Suprapubic skin (tissue), 4 donors: ENCODE data around the gene GIMAP4. TPM values are rescaled to one million over a fixed set of nuclear protein-coding genes. Genes with fewer than 3 reads are reported as not detected.
A peak's percentile ranks its signal among the peaks of the same experiment; 100 is the strongest.

Experiments
- DNase-seq, 2 donors: peaks; one replicate each; pipeline ENCODE4 v3.0.0-alpha.2; 2019; ENCODE audit warnings: low spot score in 2 of 2
- H3K27ac ChIP-seq: fragments of 200-600 bp; sonication (generic); one replicate; pipeline ENCODE4 v1.5.1; 2019
- H3K27me3 ChIP-seq: fragments of 200-600 bp; sonication (generic); one replicate; pipeline ENCODE4 v1.5.1; 2019
- H3K36me3 ChIP-seq: fragments of 200-600 bp; sonication (generic); one replicate; pipeline ENCODE4 v1.5.1; 2019
- H3K4me1 ChIP-seq: fragments of 200-600 bp; sonication (generic); one replicate; pipeline ENCODE4 v1.5.1; 2019
- H3K4me3 ChIP-seq: fragments of 200-600 bp; sonication (generic); one replicate; pipeline ENCODE4 v1.5.1; 2019; ENCODE audit warnings: mild to moderate bottlenecking
- H3K9me3 ChIP-seq: fragments of 200-600 bp; sonication (generic); one replicate; pipeline ENCODE4 v1.5.1; 2019
- CTCF ChIP-seq, 2 donors: fragments of 200-600 bp in 1 of 2; fragments of 450-650 bp in 1 of 2; sonication (generic) in 1 of 2; IDR thresholded peaks; one replicate each; pipeline ENCODE4 v1.5.1; 2016 to 2019; ENCODE audit warnings: antibody characterized with exemption in 2 of 2, mild to moderate bottlenecking in 1 of 2, moderate library complexity in 1 of 2
- EP300 ChIP-seq: sonication (generic); formaldehyde crosslinking; IDR thresholded peaks from one replicate; pipeline ENCODE4 v1.6.1; 2017; ENCODE audit warnings: antibody characterized with exemption
- POLR2A ChIP-seq, 2 donors: fragments of 450-650 bp; IDR thresholded peaks; one replicate each; pipeline ENCODE4 v1.6.1; 2017; ENCODE audit warnings: antibody characterized with exemption in 2 of 2, mild to moderate bottlenecking in 2 of 2, moderate library complexity in 2 of 2
- POLR2AphosphoS5 ChIP-seq, 3 donors: sonication (generic); formaldehyde crosslinking; IDR thresholded peaks; one replicate each; pipeline ENCODE4 v1.6.1; 2017; ENCODE audit warnings: antibody characterized with exemption in 3 of 3
- WGBS: methylation state at CpG from one replicate; pipeline ENCODE4 v1.1.5; 2018; 5-methylcytosine and 5-hydroxymethylcytosine counted together
- total RNA-seq, 4 donors: library from RNA; depleted of rRNA; stranded (reverse); fragments of >200 nt; gene quantifications; one replicate each; pipeline ENCODE4 v1.1.0, GENCODE V29; 2016

GIMAP4 gene
- total RNA-seq, 4 donors from 2014 or later, result 6.5 to 12.5 (median 9.3) TPM

- no peaks in the 10 kb centered on the region for H3K36me3 ChIP-seq
- H3K27ac ChIP-seq, result no peak overlapping the region
- DNase-seq, result no peak
- TF ChIP-seq EP300, result no peak
- no peak for TF ChIP-seq CTCF (IDR thresholded peaks at IDR 0.05)
- no peak for TF ChIP-seq POLR2A (IDR thresholded peaks at IDR 0.05)
- no peak for TF ChIP-seq POLR2AphosphoS5 (IDR thresholded peaks at IDR 0.05)
- 85% methylated on average over 3 of the region's 3 CpGs for WGBS
- H3K4me1 ChIP-seq, result no peaks in the 10 kb centered on the region
- H3K27me3 ChIP-seq, result no peaks in the 10 kb centered on the region
- no peaks in the 10 kb centered on the region for H3K9me3 ChIP-seq
- H3K4me3 ChIP-seq, result no peak overlapping the region
These were observed 13.6 kb downstream of the GIMAP4 start for GRCh38 chr7:150580638-150581394.

GRCh38 chr7:150585199-150585598 lies 18.0 kb downstream of the GIMAP4 start:
- TF ChIP-seq POLR2AphosphoS5 (IDR thresholded peaks at IDR 0.05) (no peak), POLR2A (IDR thresholded peaks at IDR 0.05) (no peak), CTCF (IDR thresholded peaks at IDR 0.05) (no peak)
- H3K9me3 ChIP-seq, result no peaks in the 10 kb centered on the region
- H3K36me3 ChIP-seq, result no peaks in the 10 kb centered on the region
- H3K4me1 ChIP-seq, result peaks cover 5% of the 10 kb centered on the region
- H3K27ac ChIP-seq, result peak overlapping the region; percentile 10
- 83% methylated on average over 7 of the region's 7 CpGs for WGBS
- H3K27me3 ChIP-seq, result no peaks in the 10 kb centered on the region
- no peak for DNase-seq
- H3K4me3 ChIP-seq, result no peak overlapping the region

- peaks cover 5% of the 10 kb centered on the region for H3K4me1 ChIP-seq
- no peak for TF ChIP-seq POLR2A (IDR thresholded peaks at IDR 0.05)
- no peak for TF ChIP-seq CTCF (IDR thresholded peaks at IDR 0.05)
- TF ChIP-seq EP300, result no peak
- no peak for TF ChIP-seq POLR2AphosphoS5 (IDR thresholded peaks at IDR 0.05)
- 48% methylated on average over 4 of the region's 4 CpGs for WGBS
- H3K4me3 ChIP-seq, result no peak overlapping the region
- H3K27me3 ChIP-seq, result no peaks in the 10 kb centered on the region
- H3K9me3 ChIP-seq, result no peaks in the 10 kb centered on the region
- no peaks in the 10 kb centered on the region for H3K36me3 ChIP-seq
- no peak for DNase-seq
- H3K27ac ChIP-seq, result peak overlapping the region; percentile 68
These were observed 19.0 kb downstream of the GIMAP4 start for GRCh38 chr7:150586068-150586784.

- no peaks in the 10 kb centered on the region for H3K36me3 ChIP-seq
- peaks cover 5% of the 10 kb centered on the region for H3K4me1 ChIP-seq
- TF ChIP-seq POLR2AphosphoS5 (IDR thresholded peaks at IDR 0.05) (peak in 1 of 3 donors; percentile 35), CTCF (IDR thresholded peaks at IDR 0.05) (no peak)
- no peaks in the 10 kb centered on the region for H3K9me3 ChIP-seq
- H3K27me3 ChIP-seq, result no peaks in the 10 kb centered on the region
- H3K4me3 ChIP-seq, result no peak overlapping the region
- no peak for DNase-seq
- H3K27ac ChIP-seq, result peak overlapping the region; percentile 68
These were observed 19.6 kb downstream of the GIMAP4 start for GRCh38 chr7:150586785-150587152.

- DNase-seq, result no peak
- Histone ChIP-seq H3K27ac (no peak overlapping the region), H3K9me3 (peaks cover under 1% of the 10 kb centered on the region), H3K27me3 (no peaks in the 10 kb centered on the region), H3K4me1 (peaks cover 5% of the 10 kb centered on the region), H3K4me3 (no peak overlapping the region), H3K36me3 (no peaks in the 10 kb centered on the region)
- TF ChIP-seq CTCF (IDR thresholded peaks at IDR 0.05), result no peak
- TF ChIP-seq POLR2AphosphoS5 (IDR thresholded peaks at IDR 0.05), result no peak
- TF ChIP-seq POLR2A (IDR thresholded peaks at IDR 0.05), result no peak
- WGBS, result 68% methylated on average over 1 of the region's 1 CpG
These were observed 20.4 kb downstream of the GIMAP4 start for GRCh38 chr7:150587551-150587950.
